SW 1271 (cell line): Measurements from ENCODE around the gene IRX5.

Experiments used
- DNase-seq, 2 experiments: peaks; one replicate each; lab custom pipeline; 2025; lab: John Stamatoyannopoulos, UW

Gene IRX5

DNA sequence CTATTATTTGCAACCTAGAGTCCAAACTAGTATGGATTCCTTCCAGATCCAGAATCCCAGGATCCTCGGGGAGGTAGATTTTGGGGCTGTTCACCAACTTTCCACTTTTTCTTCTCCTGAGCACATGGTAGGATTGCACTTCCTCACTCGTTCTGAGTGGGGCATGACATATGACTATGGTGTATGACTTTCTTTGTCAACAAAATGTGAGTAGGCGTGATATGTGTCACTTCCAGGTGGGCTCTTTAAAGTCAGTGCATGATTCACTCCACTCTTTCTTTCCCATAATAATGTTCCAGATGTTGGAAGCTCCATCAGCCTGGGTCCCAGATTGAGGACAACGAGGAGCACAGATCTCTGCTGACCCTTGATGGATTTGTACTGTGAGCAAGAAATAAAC lies 21.5 kb downstream of the IRX5 start:
- DNase-seq: no peak

DNA sequence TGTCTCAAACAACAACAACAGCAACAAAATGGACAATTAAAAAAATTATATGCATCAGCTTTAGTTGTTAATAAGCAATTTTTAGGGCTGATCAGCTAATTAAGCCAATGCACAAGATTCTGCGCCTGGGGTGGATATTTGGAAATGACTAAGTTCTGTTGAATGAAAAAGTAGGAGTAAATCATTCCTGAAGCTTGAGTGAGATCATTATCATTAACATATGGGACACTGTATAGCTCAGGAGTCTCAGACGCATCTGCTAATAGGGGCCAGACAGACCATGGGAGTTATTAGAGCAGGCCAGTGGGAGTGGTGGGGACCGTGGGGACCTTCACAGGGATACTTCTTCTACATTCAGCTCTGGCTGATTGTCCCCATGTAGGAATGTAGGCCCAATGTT lies 22.8 kb downstream of the IRX5 start:
- DNase-seq: no peak

DNA sequence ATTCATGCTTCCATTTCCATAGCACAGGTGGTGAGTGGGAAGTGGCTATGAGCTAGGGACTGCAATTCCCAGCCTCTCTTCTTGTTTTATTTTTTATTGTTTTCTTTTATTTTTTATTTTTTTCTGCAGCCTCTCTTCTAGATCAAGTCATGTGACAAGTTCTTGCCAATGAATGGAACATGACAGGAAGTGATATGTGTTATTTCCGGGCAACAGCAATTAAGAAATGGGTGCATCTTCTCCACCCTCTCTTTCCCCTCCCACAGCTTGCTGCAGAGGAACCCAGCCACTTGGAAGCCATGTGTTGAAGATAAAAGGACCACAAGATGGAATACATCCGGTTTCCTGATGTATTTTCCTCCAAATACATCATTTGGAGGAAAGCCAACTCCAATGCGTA lies 23.6 kb downstream of the IRX5 start:
- no peak for DNase-seq

DNA sequence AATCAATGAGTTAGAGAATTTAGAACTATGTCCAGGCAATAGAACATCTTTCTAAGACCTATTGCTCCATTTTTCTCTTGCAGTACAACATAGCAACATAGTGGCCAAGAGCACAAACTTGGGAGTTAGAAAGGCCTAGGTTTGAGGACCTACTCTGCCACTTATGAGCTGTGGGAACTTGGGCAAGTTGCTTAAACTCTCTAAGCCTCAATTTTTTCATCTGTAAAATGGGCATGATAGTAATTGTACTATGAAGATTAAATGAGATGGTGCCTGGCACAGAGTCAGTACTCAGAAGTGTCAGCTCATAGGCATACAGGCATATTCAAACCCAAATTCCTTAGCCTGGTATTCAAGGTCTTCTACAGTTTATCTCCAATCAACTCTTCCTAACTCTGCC lies 25.1 kb downstream of the IRX5 start:
- DNase-seq: no peak

DNA sequence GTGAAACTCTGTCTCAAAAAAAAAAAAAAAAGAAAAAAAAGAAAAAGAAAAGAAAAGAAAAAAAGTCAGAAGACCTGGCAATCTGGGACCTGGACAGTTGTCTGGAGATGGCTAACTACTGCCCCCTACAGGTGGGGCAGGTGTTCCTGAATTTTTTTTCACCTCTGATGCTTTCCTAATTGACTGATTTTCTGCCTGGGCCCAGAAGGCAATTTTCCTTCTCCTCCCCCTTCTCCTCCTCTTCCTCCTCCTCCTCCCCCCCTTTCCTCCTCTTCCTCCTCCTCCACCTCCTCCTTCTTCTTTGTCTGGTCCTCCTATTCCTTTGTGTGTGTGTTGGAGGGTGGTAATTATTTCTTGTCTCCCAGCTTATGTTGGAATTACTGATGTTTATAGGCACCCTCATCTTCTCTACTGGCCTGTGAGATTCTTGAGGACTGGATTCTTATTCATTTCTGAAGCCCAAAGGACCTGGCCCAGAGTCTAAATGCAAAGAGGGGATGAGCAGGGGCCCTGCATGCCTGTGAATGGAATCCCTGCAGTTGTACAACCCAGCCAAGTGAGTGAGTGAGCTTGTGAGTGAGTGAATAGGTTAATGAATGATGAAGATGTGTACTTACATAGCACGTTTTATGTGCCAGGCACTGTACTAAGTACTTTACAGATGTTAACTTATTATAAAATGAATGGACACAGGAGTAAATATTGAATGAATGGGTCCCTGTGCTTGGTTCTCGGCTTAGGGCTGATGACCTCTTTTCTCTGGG lies 26.9 kb downstream of the IRX5 start:
- peak in 1 of 2 experiments; percentile 10 for DNase-seq

DNA sequence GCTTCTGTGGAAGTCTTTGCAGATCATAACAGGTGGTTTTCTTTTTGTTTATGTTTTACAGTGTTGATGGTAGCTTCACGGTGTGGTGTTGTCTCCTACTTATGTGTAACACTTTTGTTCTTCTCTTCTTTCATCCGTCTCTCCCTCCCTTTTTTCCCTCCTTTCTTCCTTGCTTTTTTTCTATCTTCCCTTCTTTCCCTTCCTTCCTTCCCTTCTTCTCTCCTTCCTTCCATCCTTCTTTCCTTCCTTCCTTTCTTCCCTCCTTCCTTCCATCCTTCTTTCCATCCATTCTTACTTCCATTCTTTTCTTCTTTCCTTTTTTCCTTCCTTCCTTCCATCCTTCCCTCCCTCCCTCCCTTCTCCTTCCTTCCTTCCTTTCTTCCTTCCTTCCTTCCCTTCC lies 31.4 kb downstream of the IRX5 start:
- no peak for DNase-seq

DNA sequence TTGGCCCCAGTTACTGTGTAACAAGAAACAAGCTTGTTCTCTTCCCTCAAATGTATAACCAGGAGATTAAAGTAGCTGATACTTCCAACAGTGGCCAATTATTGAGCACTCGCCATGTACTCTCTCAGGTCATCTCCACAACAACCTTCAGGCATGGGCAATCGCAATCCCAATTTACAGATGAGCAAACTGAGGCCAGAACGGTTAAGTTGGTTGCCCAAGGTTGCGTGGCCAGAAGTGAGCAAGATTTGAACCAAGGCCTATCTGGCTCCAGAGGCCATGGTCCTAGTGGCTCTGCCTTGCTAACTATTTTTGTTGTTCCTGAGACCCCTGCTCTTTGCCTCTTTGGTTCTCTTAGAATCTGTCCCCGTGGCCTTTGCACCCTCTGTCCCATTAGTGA lies 33.6 kb downstream of the IRX5 start:
- no peak for DNase-seq

DNA sequence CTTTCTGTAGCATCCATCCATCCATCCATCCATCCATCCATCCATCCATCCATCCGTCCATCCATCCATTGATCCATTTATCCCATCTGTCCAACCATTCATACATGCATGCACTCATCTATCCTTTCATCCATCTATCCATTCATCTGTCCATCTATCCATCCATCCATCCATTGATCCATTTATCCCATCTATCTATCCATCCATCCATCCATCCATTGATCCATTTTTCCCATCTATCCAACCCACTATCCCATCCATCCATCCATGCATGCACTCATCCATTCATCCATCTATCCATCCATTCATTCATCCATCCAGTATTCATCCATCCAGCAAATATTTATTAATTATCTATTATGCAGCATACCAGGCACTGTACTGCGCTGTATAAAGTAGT lies 34.8 kb downstream of the IRX5 start:
- DNase-seq: no peak

DNA sequence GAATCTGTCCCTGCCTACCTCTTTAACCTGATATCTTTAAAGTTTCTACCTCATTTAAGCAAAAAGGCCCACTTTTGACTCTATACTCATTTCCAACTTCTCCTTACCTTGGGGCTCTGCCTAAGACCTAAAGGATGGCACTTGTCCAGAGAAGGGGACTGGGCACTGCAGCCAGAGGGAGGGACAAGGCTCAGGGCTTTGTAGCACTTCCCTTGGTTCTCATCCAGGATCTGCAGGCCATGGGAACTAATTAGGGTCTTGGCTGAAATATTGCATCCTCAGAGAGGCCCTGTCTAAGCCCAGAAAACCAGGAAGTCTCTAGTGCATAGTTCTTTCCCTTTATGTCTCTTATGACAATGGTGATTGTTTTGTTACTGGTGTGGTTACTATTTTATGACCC lies 37.3 kb downstream of the IRX5 start:
- DNase-seq: no peak

DNA sequence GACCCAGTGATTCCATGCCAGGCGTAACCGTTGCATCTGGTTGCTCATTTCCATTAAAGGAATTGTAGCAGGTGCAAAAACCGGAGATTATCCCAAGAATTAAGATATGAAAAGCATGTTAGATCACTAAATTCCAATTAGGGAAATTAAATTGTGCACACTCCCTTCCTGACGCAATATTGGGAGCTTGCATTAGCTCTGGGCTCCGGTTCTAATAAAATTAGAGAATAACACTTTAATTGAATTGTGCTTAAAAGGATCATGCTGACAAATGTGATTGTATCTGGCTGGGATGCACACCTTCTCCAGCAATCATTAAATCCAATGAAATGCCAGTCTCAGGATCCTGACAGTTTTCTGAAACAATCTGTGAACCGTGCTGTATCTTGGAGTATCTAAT lies 38.1 kb downstream of the IRX5 start:
- DNase-seq: no peak

DNA sequence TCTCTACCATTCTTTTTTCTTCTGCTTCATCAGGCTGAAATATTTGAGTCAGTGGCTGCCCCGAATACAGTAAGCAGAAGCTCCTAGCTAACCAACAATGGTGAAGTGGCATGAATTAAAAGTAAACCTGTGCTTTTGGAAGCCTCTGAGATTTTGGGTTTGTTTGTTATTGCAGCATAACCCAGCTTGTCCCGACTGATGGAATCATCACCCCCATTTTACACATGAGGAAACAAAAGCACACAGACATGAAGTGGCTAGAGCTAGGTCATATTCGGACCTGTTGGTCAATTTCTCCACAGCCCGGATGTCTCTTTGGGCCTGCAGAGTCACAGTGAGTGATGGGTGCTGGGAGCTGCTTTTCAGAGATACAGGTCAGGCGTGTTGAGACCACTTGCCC lies 39.4 kb downstream of the IRX5 start:
- DNase-seq: no peak

DNA sequence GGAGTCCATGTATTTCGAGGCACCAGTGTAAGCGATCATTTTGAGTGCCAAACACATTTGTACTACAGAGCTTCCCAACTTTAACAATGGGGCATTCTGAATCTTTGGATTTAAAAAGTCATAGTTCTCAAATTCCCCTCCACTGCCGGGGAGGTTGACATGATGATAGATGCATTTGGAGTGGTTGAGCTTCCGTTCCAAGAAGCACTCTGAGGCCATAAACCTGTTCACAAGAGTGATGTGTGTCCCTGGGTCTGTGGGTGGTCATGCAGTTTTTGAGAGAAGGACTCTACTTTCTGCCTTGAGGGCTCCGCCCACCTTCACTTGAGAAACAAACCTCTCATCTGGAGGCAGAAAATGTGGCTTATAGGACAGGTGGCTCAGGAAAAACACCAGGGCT lies 43.7 kb downstream of the IRX5 start:
- no peak for DNase-seq

DNA sequence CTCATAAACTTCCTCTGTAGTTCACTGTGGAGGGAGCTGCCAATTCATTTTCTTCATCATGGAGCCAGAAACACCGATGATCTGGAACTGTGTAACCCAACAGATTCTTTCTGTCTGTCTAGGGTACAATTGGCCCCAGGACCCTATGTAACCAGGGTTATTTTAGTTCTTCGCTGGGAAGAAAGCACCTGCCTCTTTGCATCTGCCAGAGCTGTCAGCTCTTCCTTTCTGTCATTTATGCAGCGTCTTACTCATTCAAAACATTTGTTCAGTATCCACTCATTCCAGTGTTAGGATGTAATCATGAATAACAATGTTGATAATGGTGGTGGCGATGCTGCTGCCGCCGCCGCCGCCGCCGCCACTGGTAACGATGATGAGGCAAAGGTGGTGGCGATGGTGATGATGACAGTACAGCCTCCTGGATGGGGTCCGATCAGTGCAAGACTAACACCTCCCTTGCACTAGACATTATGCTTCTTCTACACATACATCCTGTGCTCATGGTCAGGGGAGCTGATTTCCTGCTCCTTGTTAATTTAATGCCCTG lies 46.1 kb downstream of the IRX5 start:
- no peak for DNase-seq

DNA sequence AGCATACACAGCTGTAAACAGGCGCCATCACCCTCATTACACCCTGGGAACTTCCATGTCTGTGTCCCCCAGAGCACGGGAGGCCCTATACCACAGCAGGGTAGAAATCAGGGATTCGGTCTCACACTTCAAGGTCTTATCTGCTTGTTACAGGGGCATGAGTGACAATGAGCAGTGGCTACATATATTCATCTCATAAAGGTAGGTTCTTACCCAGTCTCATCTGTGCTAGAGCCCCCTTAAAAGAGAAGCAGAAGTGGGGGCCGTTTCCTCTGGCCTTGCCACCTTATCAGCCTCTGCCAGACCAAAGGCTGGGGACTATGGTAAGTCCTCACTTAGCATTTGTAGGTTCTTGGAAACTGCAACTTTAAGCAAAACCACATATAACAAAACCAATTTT lies 46.5 kb downstream of the IRX5 start:
- DNase-seq: no peak

DNA sequence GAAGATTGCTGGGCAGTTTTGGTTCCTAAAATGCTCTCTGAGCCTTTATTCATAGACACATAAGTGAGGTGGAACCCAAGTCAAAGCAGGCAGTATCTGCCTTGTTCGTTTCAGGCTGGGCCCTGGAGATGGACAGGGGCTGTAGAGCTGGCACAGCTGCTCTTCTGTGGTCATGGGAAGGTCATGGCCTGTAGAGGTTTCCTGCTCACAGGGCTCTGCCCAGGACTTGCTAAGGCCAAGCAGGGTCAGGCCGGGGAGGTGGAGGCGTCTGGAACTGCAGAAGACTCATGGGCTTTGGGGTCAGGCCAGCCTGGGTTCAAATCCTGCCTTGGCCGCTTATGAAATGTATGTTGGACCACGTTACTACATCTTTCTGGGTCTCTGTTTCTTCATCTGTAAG lies 50.2 kb downstream of the IRX5 start:
- no peak for DNase-seq
